Measurements from ENCODE around the gene RPN1.

RPN1 gene

GRCh38 chr3:128572013-128572412, 78.6 kb downstream of the RPN1 start:
- FAIRE-seq: no peak
- TF ChIP-seq POLR2A (IDR thresholded peaks at IDR 0.05; ENCODE audit: low read depth, low read length): no peak
- DNase-seq (ENCODE audit: insufficient read length): no peak
